IMR-90 (cell line): ENCODE data around the gene METTL5. TPM values are rescaled to one million over a fixed set of nuclear protein-coding genes. Genes with fewer than 3 reads are reported as not detected.

Experiments
- ATAC-seq: fragments of 200-7000 bp; cut with Tn5 transposase; 2 replicates; pipeline ENCODE4 v1.9.1; 2020; ENCODE audit warnings: low read depth, mild to moderate bottlenecking, moderate library complexity
- BruUV-seq: library from RNA; stranded (reverse); fragments of 400-500 nt; replicated peaks from 2 replicates; lab custom pipeline; 2021; lab: Mats Ljungman, UMichigan
- CTCF ChIA-PET: fragments of 300-600 bp; formaldehyde crosslinking; extraction: SDS; loops from one replicate; lab custom pipeline; 2021; ENCODE audit warnings: antibody characterized with exemption; lab: Yijun Ruan, JAX
- POLR2A ChIA-PET: fragments of 300-600 bp; sonication (Branson Sonifier 250); formaldehyde crosslinking; loops from one replicate; lab custom pipeline; 2022; ENCODE audit warnings: antibody characterized with exemption; ENCODE audit not compliant: unreplicated experiment; lab: Charles Lee
- DNase-seq: peaks from one replicate; pipeline ENCODE4 v3.0.0; 2013
- H2AFZ ChIP-seq: replicated peaks from 2 replicates; pipeline ENCODE3; 2013; ENCODE audit warnings: low read length, mild to moderate bottlenecking; ENCODE audit not compliant: poor library complexity
- H2AK5ac ChIP-seq: 2 replicates; pipeline ENCODE4 v1.6.1; 2013; ENCODE audit warnings: low read depth, low read length, inconsistent platforms
- H2AK9ac ChIP-seq: replicated peaks from 2 replicates; pipeline ENCODE3; 2013; ENCODE audit warnings: mild to moderate bottlenecking, low read depth, low read length, moderate library complexity; ENCODE audit not compliant: poor library complexity
- H2BK120ac ChIP-seq: 2 replicates; pipeline ENCODE4 v1.6.1; 2013; ENCODE audit warnings: low read depth, low read length, inconsistent platforms
- H2BK15ac ChIP-seq: 3 replicates; pipeline ENCODE4 v1.6.1; 2013; ENCODE audit warnings: low read depth, low read length, inconsistent platforms
- H2BK20ac ChIP-seq: 2 replicates; pipeline ENCODE4 v1.6.1; 2013; ENCODE audit warnings: low read depth, mild to moderate bottlenecking, inconsistent platforms, low read length, moderate library complexity
- H2BK5ac ChIP-seq: 2 replicates; pipeline ENCODE4 v1.6.1; 2013; ENCODE audit warnings: mild to moderate bottlenecking, low read depth, low read length, inconsistent platforms; ENCODE audit not compliant: poor library complexity, severe bottlenecking
- H3K14ac ChIP-seq: replicated peaks from 2 replicates; pipeline ENCODE4 v1.6.1; 2013; ENCODE audit warnings: low read depth, low read length, inconsistent platforms
- H3K18ac ChIP-seq: 2 replicates; pipeline ENCODE4 v1.6.1; 2013; ENCODE audit warnings: low read depth, low read length, control low read depth
- H3K23ac ChIP-seq: 2 replicates; pipeline ENCODE4 v1.6.1; 2013; ENCODE audit warnings: low read depth, low read length, inconsistent platforms
- H3K27ac ChIP-seq: 2 replicates; pipeline ENCODE4 v1.5.1; 2013; ENCODE audit warnings: mild to moderate bottlenecking, control low read depth, low read length; ENCODE audit not compliant: insufficient read depth
- H3K27me3 ChIP-seq: 2 replicates; pipeline ENCODE4 v1.6.1; 2013; ENCODE audit warnings: low read length; ENCODE audit not compliant: control insufficient read depth, insufficient read depth
- H3K36me3 ChIP-seq: 2 replicates; pipeline ENCODE4 v1.6.1; 2013; ENCODE audit warnings: low read length, mixed read lengths; ENCODE audit not compliant: control insufficient read depth, insufficient read depth
- H3K4ac ChIP-seq: 2 replicates; pipeline ENCODE4 v1.6.1; 2013; ENCODE audit warnings: low read depth, low read length, inconsistent platforms
- H3K4me1 ChIP-seq: 2 replicates; pipeline ENCODE4 v1.6.1; 2013; ENCODE audit warnings: low read length, mixed read lengths; ENCODE audit not compliant: control insufficient read depth, insufficient read depth
- H3K4me2 ChIP-seq: 2 replicates; pipeline ENCODE4 v1.6.1; 2013; ENCODE audit warnings: low read depth, mild to moderate bottlenecking, control low read depth, low read length, moderate library complexity
- H3K4me3 ChIP-seq: 2 replicates; pipeline ENCODE4 v1.5.1; 2013; ENCODE audit warnings: low read depth, mild to moderate bottlenecking, control low read depth, low read length, moderate library complexity; ENCODE audit not compliant: insufficient read depth
- H3K56ac ChIP-seq: 2 replicates; pipeline ENCODE4 v1.6.1; 2013; ENCODE audit warnings: low read length, inconsistent platforms; ENCODE audit not compliant: insufficient read depth; ENCODE audit errors: extremely low read depth
- H3K79me1 ChIP-seq, 2 experiments: 2 replicates each; pipeline ENCODE4 v1.6.1; 2013; ENCODE audit warnings: low read length in 2 of 2, inconsistent platforms in 1 of 2, low read depth in 1 of 2
- H3K9ac ChIP-seq: 2 replicates; pipeline ENCODE4 v1.6.1; 2013; ENCODE audit warnings: low read depth, low read length, control low read depth
- H3K9me1 ChIP-seq: 2 replicates; pipeline ENCODE4 v1.6.1; 2013; ENCODE audit warnings: low read length, inconsistent platforms; ENCODE audit not compliant: insufficient read depth
- H3K9me3 ChIP-seq: 2 replicates; pipeline ENCODE4 v1.6.1; 2013; ENCODE audit warnings: low read length; ENCODE audit not compliant: control insufficient read depth, insufficient read depth
- H4K20me1 ChIP-seq: 2 replicates; pipeline ENCODE4 v1.6.1; 2013; ENCODE audit warnings: low read length, inconsistent platforms; ENCODE audit not compliant: insufficient read depth
- H4K5ac ChIP-seq: 2 replicates; pipeline ENCODE4 v1.6.1; 2013; ENCODE audit warnings: mild to moderate bottlenecking, low read depth, low read length, control low read depth
- H4K8ac ChIP-seq, 2 experiments: 2 replicates each; pipeline ENCODE4 v1.6.1; 2013; ENCODE audit warnings: low read depth in 2 of 2, low read length in 2 of 2, control low read depth in 1 of 2, inconsistent platforms in 1 of 2
- H4K91ac ChIP-seq: 2 replicates; pipeline ENCODE4 v1.6.1; 2013; ENCODE audit warnings: low read depth, low read length, inconsistent platforms; ENCODE audit not compliant: insufficient read depth
- BHLHE40 ChIP-seq: fragments of 150-350 bp; IDR thresholded peaks from 2 replicates; pipeline ENCODE4 v1.6.1; 2016; ENCODE audit warnings: mild to moderate bottlenecking, low read depth, low read length
- CEBPB ChIP-seq: IDR thresholded peaks from 2 replicates; pipeline ENCODE4 v1.6.1; 2012; ENCODE audit warnings: low read depth, low read length, improper control_type of control experiment
- CHD1 ChIP-seq: IDR thresholded peaks from 2 replicates; pipeline ENCODE4 v1.6.1; 2012; ENCODE audit warnings: low read depth, low read length, improper control_type of control experiment
- FOS ChIP-seq: fragments of 150-350 bp; IDR thresholded peaks from 2 replicates; pipeline ENCODE4 v1.6.1; 2016; ENCODE audit warnings: low read depth, low read length
- MAFK ChIP-seq: IDR thresholded peaks from 2 replicates; pipeline ENCODE4 v1.6.1; 2012; ENCODE audit warnings: low read depth, low read length, improper control_type of control experiment
- MAZ ChIP-seq: IDR thresholded peaks from 2 replicates; pipeline ENCODE4 v1.6.1; 2012; ENCODE audit warnings: low read depth, mild to moderate bottlenecking, low read length, improper control_type of control experiment, moderate library complexity, borderline replicate concordance
- MXI1 ChIP-seq: IDR thresholded peaks from 2 replicates; pipeline ENCODE4 v1.6.1; 2012; ENCODE audit warnings: low read depth, mild to moderate bottlenecking, low read length, moderate library complexity, borderline replicate concordance
- NFE2L2 ChIP-seq: fragments of 150-350 bp; IDR thresholded peaks from 2 replicates; pipeline ENCODE4 v1.6.1; 2016; ENCODE audit warnings: low read depth, mild to moderate bottlenecking, low read length
- POLR2A ChIP-seq: IDR thresholded peaks from 2 replicates; pipeline ENCODE4 v1.6.1; 2012; ENCODE audit warnings: mild to moderate bottlenecking, low read depth, low read length
- RAD21 ChIP-seq: IDR thresholded peaks from 2 replicates; pipeline ENCODE4 v1.6.1; 2012; ENCODE audit warnings: low read length, improper control_type of control experiment
- RCOR1 ChIP-seq: IDR thresholded peaks from 2 replicates; pipeline ENCODE4 v1.6.1; 2012; ENCODE audit warnings: mild to moderate bottlenecking, low read length, improper control_type of control experiment; ENCODE audit not compliant: insufficient replicate concordance
- RFX5 ChIP-seq: IDR thresholded peaks from 2 replicates; pipeline ENCODE4 v1.8.0; 2012; ENCODE audit warnings: low read depth, mild to moderate bottlenecking, low read length, moderate library complexity
- SMC3 ChIP-seq: fragments of 150-350 bp; IDR thresholded peaks from 2 replicates; pipeline ENCODE4 v1.6.1; 2016; ENCODE audit warnings: low read depth, mild to moderate bottlenecking, antibody characterized with exemption, low read length, moderate library complexity
- WGBS, 2 experiments: methylation state at CpG; one replicate each; pipeline versions ENCODE4 v1.1.5 to v1.1.7; 2013; ENCODE audit warnings: missing lambda C conversion rate in 2 of 2; ENCODE audit not compliant: insufficient read length in 1 of 2; ENCODE audit errors: extremely low coverage in 2 of 2; 5-methylcytosine and 5-hydroxymethylcytosine counted together
- dilution Hi-C: fragments of 300-500 bp; cut with HindIII; formaldehyde crosslinking; loops from one replicate; pipeline ENCODE4 v1.14.3; 2018; ENCODE audit warnings: low sequenced_read_pairs; ENCODE audit not compliant: unreplicated experiment
- in situ Hi-C: fragments of 300-500 bp; cut with MboI; formaldehyde crosslinking; loops from 3 replicates; pipeline ENCODE4 v1.14.3; 2019; ENCODE audit warnings: low sequenced_read_pairs, inconsistent platforms, mixed read lengths
- intact Hi-C: fragments of 100-400 bp; cut with micrococcal nuclease; formaldehyde crosslinking; loops from 2 replicates; pipeline ENCODE4 v1.10.0; 2022
- polyA plus RNA-seq, 3 experiments: library from polyadenylated mRNA; depleted of rRNA; stranded (reverse); fragments of >200 nt; gene quantifications; 2 replicates each; pipeline ENCODE4 v1.2.3, GENCODE V29; 2012; ENCODE audit warnings: low replicate concordance in 1 of 3
- total RNA-seq: library from RNA; depleted of rRNA; stranded (reverse); fragments of >200 nt; gene quantifications from 2 replicates; pipeline ENCODE4 v1.2.3, GENCODE V29; 2012
- TF ChIP-seq, protein P1 (sequence below): fragments of 150-350 bp; IDR thresholded peaks from 2 replicates; pipeline ENCODE4 v1.6.1; 2017; ENCODE audit warnings: mild to moderate bottlenecking, antibody characterized with exemption, low read length, low read depth
- TF ChIP-seq, protein P2 (sequence below): conservative IDR thresholded peaks from 2 replicates; pipeline ENCODE4 v1.5.1; 2012; ENCODE audit warnings: mild to moderate bottlenecking, low read depth, low read length, improper control_type of control experiment
- TF ChIP-seq, protein P3 (sequence below): fragments of 150-350 bp; IDR thresholded peaks from 2 replicates; pipeline ENCODE4 v1.6.1; 2016; ENCODE audit warnings: low read depth, mild to moderate bottlenecking, low read length, moderate library complexity, borderline replicate concordance

Gene METTL5
- total and polyA plus RNA-seq, 2 of the 4 experiments (the other 2 are of a cell fraction): 38.3 to 49.8 TPM

DNA sequence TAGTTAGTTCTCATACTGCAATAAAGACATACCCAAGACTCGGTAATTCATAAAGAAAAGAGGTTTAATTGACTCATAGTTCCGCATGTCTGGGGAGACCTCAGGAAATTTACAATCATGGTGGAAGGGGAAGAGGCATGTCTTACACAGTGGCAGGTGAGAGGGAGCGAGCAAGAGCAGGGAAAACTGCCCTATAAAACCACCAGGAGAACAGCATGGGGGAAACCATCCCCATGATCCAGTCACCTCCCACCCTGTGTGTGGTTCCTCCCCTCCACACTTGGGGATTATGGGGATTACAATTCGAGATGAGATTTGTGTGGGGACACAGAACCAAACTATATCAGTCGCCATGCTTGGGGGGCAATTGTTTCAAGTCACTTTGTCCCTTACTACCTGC lies 27.1 kb downstream of the METTL5 start:
- Histone ChIP-seq H3K4me3 (no peak overlapping the region), H3K4ac (no peak overlapping the region), H2BK15ac (no peak overlapping the region), H3K18ac (no peak overlapping the region), H3K27ac (no peak overlapping the region), H3K9me3 (no peaks in the 10 kb centered on the region), H2AFZ (peak overlapping the region; percentile 34), H3K23ac (no peak overlapping the region), H3K56ac (no peak overlapping the region), H3K4me1 (0 out of 2 replicates have a peak, but pooled peaks cover 1% of the 10 kb centered on the region), H2BK5ac (no peak overlapping the region), H3K79me1 (peaks cover 2 to 10% of the 10 kb centered on the region in 2 experiments; a peak in 1 of 4 replicates), H4K91ac (no peak overlapping the region), H2AK5ac (no peak overlapping the region), H3K36me3 (peaks cover 4% of the 10 kb centered on the region), H4K20me1 (no peaks in the 10 kb centered on the region), H3K9ac (no peak overlapping the region), H3K9me1 (no peaks in the 10 kb centered on the region), H3K4me2 (no peak overlapping the region), H2BK120ac (no peak overlapping the region), H3K27me3 (no peaks in the 10 kb centered on the region), H2AK9ac (no peak overlapping the region), H2BK20ac (no peak overlapping the region), H4K5ac (no peak overlapping the region), H3K14ac (no peak overlapping the region), H4K8ac (peak overlapping the region in 1 of 2 experiments; percentile 96; a peak in 2 of 4 replicates)
- TF ChIP-seq MXI1 (no peak), BHLHE40 (no peak), MAFK (no peak), RAD21 (no peak), SMC3 (no peak), CHD1 (no peak), RFX5 (no peak), FOS (no peak), RCOR1 (no peak), NFE2L2 (no peak), CEBPB (no peak), POLR2A (no peak), MAZ (no peak)
- TF ChIP-seq, protein P1, sequence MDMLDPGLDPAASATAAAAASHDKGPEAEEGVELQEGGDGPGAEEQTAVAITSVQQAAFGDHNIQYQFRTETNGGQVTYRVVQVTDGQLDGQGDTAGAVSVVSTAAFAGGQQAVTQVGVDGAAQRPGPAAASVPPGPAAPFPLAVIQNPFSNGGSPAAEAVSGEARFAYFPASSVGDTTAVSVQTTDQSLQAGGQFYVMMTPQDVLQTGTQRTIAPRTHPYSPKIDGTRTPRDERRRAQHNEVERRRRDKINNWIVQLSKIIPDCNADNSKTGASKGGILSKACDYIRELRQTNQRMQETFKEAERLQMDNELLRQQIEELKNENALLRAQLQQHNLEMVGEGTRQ: no peak
- TF ChIP-seq, protein P2, sequence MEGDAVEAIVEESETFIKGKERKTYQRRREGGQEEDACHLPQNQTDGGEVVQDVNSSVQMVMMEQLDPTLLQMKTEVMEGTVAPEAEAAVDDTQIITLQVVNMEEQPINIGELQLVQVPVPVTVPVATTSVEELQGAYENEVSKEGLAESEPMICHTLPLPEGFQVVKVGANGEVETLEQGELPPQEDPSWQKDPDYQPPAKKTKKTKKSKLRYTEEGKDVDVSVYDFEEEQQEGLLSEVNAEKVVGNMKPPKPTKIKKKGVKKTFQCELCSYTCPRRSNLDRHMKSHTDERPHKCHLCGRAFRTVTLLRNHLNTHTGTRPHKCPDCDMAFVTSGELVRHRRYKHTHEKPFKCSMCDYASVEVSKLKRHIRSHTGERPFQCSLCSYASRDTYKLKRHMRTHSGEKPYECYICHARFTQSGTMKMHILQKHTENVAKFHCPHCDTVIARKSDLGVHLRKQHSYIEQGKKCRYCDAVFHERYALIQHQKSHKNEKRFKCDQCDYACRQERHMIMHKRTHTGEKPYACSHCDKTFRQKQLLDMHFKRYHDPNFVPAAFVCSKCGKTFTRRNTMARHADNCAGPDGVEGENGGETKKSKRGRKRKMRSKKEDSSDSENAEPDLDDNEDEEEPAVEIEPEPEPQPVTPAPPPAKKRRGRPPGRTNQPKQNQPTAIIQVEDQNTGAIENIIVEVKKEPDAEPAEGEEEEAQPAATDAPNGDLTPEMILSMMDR: no peak
- TF ChIP-seq, protein P3, sequence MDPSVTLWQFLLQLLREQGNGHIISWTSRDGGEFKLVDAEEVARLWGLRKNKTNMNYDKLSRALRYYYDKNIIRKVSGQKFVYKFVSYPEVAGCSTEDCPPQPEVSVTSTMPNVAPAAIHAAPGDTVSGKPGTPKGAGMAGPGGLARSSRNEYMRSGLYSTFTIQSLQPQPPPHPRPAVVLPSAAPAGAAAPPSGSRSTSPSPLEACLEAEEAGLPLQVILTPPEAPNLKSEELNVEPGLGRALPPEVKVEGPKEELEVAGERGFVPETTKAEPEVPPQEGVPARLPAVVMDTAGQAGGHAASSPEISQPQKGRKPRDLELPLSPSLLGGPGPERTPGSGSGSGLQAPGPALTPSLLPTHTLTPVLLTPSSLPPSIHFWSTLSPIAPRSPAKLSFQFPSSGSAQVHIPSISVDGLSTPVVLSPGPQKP: no peak
- intact Hi-C loops: loop anchor here (10.0 kb wide), 1 partner anchor 223 kb away; the partner anchor contains the start of gene FASTKD1
- ATAC-seq: no peak
- ChIA-PET CTCF (no interaction called here), POLR2A (no interaction called here)
- BruUV-seq: no TSS peak
- no peak for DNase-seq
- no CpG with 5 or more reads among the region's 5 CpGs for WGBS, 2 experiments
- dilution Hi-C loops: no loop called here
- in situ Hi-C loops: no loop called here
